ENCODE results near the gene KCNG2. TPM values are rescaled to one million over a fixed set of nuclear protein-coding genes. Genes with fewer than 3 reads are reported as not detected.

Gene KCNG2
- total and polyA plus RNA-seq, 2 of the 8 experiments (the other 6 are each of a cell fraction or from before 2014, with no cell fraction given), result 0.19 to 0.74 TPM

DNA sequence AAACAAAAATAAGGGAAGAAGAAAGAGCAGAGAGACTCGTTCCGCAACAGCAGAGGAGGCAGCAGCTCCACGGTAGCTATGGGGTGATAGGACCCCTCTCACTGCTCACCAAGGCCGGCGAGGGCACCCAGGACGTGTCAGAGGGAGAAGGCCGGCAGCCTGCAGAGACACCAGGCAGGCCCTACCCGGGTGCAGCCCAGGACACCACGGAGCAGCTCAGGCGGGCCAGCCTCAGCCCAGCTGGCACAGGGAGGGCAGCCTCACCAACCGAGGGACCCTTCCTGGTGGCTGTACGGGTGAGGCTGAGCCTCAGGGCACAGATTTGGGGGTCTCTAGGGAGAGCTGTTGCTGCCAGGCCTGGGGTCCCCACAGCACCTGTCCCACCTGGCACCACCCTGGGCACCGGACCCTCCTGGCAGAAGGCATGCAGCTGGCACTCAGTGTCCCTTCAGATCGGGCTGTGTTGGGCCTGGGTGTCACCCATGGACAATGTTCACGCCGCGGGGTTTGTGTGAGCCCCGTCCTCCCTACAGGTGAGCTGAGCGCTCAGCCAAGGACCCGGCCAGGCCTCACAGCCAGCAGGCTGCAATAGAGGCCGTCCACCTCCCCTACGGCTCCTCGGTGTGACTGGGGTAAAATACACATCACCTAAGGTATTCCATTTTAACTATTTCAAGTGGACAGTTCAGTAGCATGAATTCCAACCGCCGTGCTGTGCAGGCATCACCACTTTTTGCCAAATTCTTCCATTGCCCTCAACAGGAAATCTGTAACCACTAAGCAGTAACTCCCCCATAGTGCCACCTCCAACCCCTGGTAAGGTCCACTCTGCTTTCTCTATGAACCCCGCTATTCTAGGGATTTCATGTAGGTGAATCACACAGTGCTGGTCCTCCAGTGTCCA lies 21.6 kb downstream of the KCNG2 start:
- 86% methylated on average over 20 of the region's 26 CpGs; no CpG with 5 or more reads in 1 of the 2 experiments for WGBS, 2 experiments (ENCODE audit: extremely low coverage in 1 of 2, insufficient coverage in 1 of 2, insufficient read length in 1 of 2, insufficient replicate concordance in 2 of 2, low coverage in 1 of 2, low lambda C conversion rate in 2 of 2, missing lambda C conversion rate in 1 of 2)
- H4K20me1 ChIP-seq (replicated peaks in 1 of 2; ENCODE audit: control insufficient read depth in 1 of 2, insufficient read depth in 2 of 2, low read length in 2 of 2), result peaks cover 0 to 5% of the 10 kb centered on the region in 2 experiments

More for the DNA sequence above, 21.6 kb downstream of the KCNG2 start:
- H3K4me2 ChIP-seq (ENCODE audit: insufficient read depth in 1 of 2, low read depth in 2 of 2, low read length in 2 of 2), result no peak overlapping the region
- H3K4me1 ChIP-seq (replicated peaks in 1 of 4; ENCODE audit: control insufficient read depth in 3 of 4, insufficient read depth in 4 of 4, low read length in 3 of 4), result no peaks in the 10 kb centered on the region
- no peaks in the 10 kb centered on the region for H3K36me3 ChIP-seq (ENCODE audit: control insufficient read depth in 2 of 4, insufficient read depth in 4 of 4, low read length in 3 of 4)
- no peak overlapping the region for H3K56ac ChIP-seq (replicated peaks; ENCODE audit: insufficient read length, low read depth, low read length)
- no peak for FAIRE-seq
- H4K5ac ChIP-seq (ENCODE audit: insufficient read length, low read depth, low read length), result no peak overlapping the region
- no peaks in the 10 kb centered on the region; a peak in 1 of 7 replicates for H3K27me3 ChIP-seq (replicated peaks in 1 of 4; ENCODE audit: control insufficient read depth in 3 of 4, extremely low read depth in 1 of 4, insufficient read depth in 3 of 4, low read length in 3 of 4)
- H3K23me2 ChIP-seq (ENCODE audit: low read depth, low read length), result no peaks in the 10 kb centered on the region
- H2BK12ac ChIP-seq (ENCODE audit: low read depth, low read length), result no peak overlapping the region
- TF ChIP-seq ATF3 (IDR thresholded peaks at IDR 0.05; ENCODE audit: insufficient read depth, low read depth, low read length) (no peak), POU5F1 (IDR thresholded peaks at IDR 0.05; ENCODE audit: low read depth, low read length) (no peak)
- no peak overlapping the region for H3K4me3 ChIP-seq (ENCODE audit: extremely low read depth in 1 of 4, insufficient read depth in 2 of 4, low read depth in 3 of 4, low read length in 4 of 4)
- H4K8ac ChIP-seq (ENCODE audit: extremely low read depth, insufficient read depth, low read length), result no peak overlapping the region
- no peak overlapping the region for H3K27ac ChIP-seq (ENCODE audit: low read depth, low read length)
- no peak overlapping the region for H2AK5ac ChIP-seq (ENCODE audit: low read depth, low read length)
- H3K23ac ChIP-seq (ENCODE audit: insufficient read length), result no peak overlapping the region
- H2BK15ac ChIP-seq (ENCODE audit: low read length), result no peak overlapping the region
- no peak overlapping the region for H3K14ac ChIP-seq (ENCODE audit: insufficient read length)
- H2BK120ac ChIP-seq (replicated peaks; ENCODE audit: low read depth, low read length), result no peak overlapping the region
- H2BK5ac ChIP-seq (ENCODE audit: low read depth, low read length), result no peak overlapping the region
- no peak overlapping the region for H3K18ac ChIP-seq (ENCODE audit: extremely low read depth, low read length)
- CTCF ChIA-PET (ENCODE audit: partially characterized antibody), result interaction anchor here (0.6 kb wide), 1 partner anchor 55 kb away, joined by 3 read pairs; no protein-coding TSS in a partner anchor
- H2AFZ ChIP-seq (ENCODE audit: low read length), result no peak overlapping the region
- no peak overlapping the region for H2BK20ac ChIP-seq (ENCODE audit: low read length)
- peak in 1 of 2 experiments; percentile 33 for DNase-seq (ENCODE audit: low read depth in 1 of 2, low spot score in 2 of 2)
- H3K79me2 ChIP-seq (ENCODE audit: control insufficient read depth in 1 of 2, insufficient read depth in 2 of 2, low read length in 2 of 2), result no peaks in the 10 kb centered on the region
- no peaks in the 10 kb centered on the region for H3K9me3 ChIP-seq (ENCODE audit: insufficient read depth in 2 of 2, low read depth in 1 of 2, low read length in 1 of 2)
- POLR2A ChIA-PET (ENCODE audit: partially characterized antibody), result interaction anchor here (0.8 kb wide), 1 partner anchor 415 kb away, joined by 4 read pairs; no protein-coding TSS in a partner anchor
- no peaks in the 10 kb centered on the region for H3K79me1 ChIP-seq (ENCODE audit: low read depth, low read length)
- no peak overlapping the region for H3K4ac ChIP-seq (replicated peaks; ENCODE audit: insufficient read length, low read depth, low read length)
- H3K9ac ChIP-seq (replicated peaks in 1 of 4; ENCODE audit: extremely low read depth in 1 of 4, low read depth in 3 of 4, low read length in 3 of 4), result no peak overlapping the region; a peak in 1 of 7 replicates
- no peak overlapping the region for H4K91ac ChIP-seq (replicated peaks; ENCODE audit: insufficient read length, low read length)

Data from H1 (cell line).